SH-SY5Y (cell line): ENCODE data around the gene FNDC10.

Source experiments
- GATA2 ChIP-seq: IDR thresholded peaks from 2 replicates; pipeline ENCODE4 v1.6.1; 2011; ENCODE audit warnings: mild to moderate bottlenecking, low read depth, low read length
- GATA3 ChIP-seq: IDR thresholded peaks from 2 replicates; pipeline ENCODE4 v1.6.1; 2011; ENCODE audit warnings: low read depth, mild to moderate bottlenecking, low read length, moderate library complexity

GRCh38 chr1:1551524-1552262 is 48.2 kb downstream of the FNDC10 start:
- no peak for TF ChIP-seq GATA3
- TF ChIP-seq GATA2 = no peak
